ENCODE measurements around the gene SDCCAG8. TPM values are rescaled to one million over a fixed set of nuclear protein-coding genes. Genes with fewer than 3 reads are reported as not detected.

Gene SDCCAG8
- total RNA-seq, 1 donor from 2014 or later, result 31.6 TPM

- no peak for TF ChIP-seq CTCF (IDR thresholded peaks at IDR 0.05; ENCODE audit: unreplicated experiment)
- no peaks in the 10 kb centered on the region for H3K4me1 Mint-ChIP-seq (ENCODE audit: low read depth)
- DNase-seq (ENCODE audit: low spot score, unreplicated experiment), result no peak
- no peak overlapping the region for H3K4me3 Mint-ChIP-seq (ENCODE audit: low read depth)
- H3K9me3 Mint-ChIP-seq (ENCODE audit: low read depth), result no peaks in the 10 kb centered on the region
- H3K27ac Mint-ChIP-seq, result no peak overlapping the region
- H3K36me3 Mint-ChIP-seq (ENCODE audit: insufficient read depth), result peaks cover 3% of the 10 kb centered on the region
- no peaks in the 10 kb centered on the region for H3K27me3 Mint-ChIP-seq
Observed at GRCh38 chr1:243528459-243529121, 272.7 kb downstream of the SDCCAG8 start.

GRCh38 chr1:243529512-243529911, 273.7 kb downstream of the SDCCAG8 start:
- no peak for DNase-seq (ENCODE audit: low spot score, unreplicated experiment)
- Mint-ChIP-seq H3K27ac (no peak overlapping the region), H3K36me3 (ENCODE audit: insufficient read depth) (peaks cover 3% of the 10 kb centered on the region), H3K4me3 (ENCODE audit: low read depth) (no peak overlapping the region), H3K27me3 (no peaks in the 10 kb centered on the region), H3K4me1 (ENCODE audit: low read depth) (no peaks in the 10 kb centered on the region), H3K9me3 (ENCODE audit: low read depth) (no peaks in the 10 kb centered on the region)
- no peak for TF ChIP-seq CTCF (IDR thresholded peaks at IDR 0.05; ENCODE audit: unreplicated experiment)

- Mint-ChIP-seq H3K9me3 (ENCODE audit: low read depth) (no peaks in the 10 kb centered on the region), H3K27me3 (no peaks in the 10 kb centered on the region), H3K36me3 (ENCODE audit: insufficient read depth) (no peaks in the 10 kb centered on the region)
Observed at GRCh38 chr1:243535014-243535413, 279.2 kb downstream of the SDCCAG8 start.

GRCh38 chr1:243539636-243540035, 283.8 kb downstream of the SDCCAG8 start:
- no peak overlapping the region for H3K4me3 Mint-ChIP-seq (ENCODE audit: low read depth)
- no peak for TF ChIP-seq CTCF (IDR thresholded peaks at IDR 0.05; ENCODE audit: unreplicated experiment)
- no peaks in the 10 kb centered on the region for H3K9me3 Mint-ChIP-seq (ENCODE audit: low read depth)
- H3K27ac Mint-ChIP-seq, result no peak overlapping the region
- H3K27me3 Mint-ChIP-seq, result no peaks in the 10 kb centered on the region
- H3K4me1 Mint-ChIP-seq (ENCODE audit: low read depth), result peaks cover 15% of the 10 kb centered on the region
- H3K36me3 Mint-ChIP-seq (ENCODE audit: insufficient read depth), result peaks cover 1% of the 10 kb centered on the region
- DNase-seq (ENCODE audit: low spot score, unreplicated experiment), result no peak

More at GRCh38 chr1:243535014-243535413, 279.2 kb downstream of the SDCCAG8 start:
- Mint-ChIP-seq H3K27ac (no peak overlapping the region), H3K4me3 (ENCODE audit: low read depth) (no peak overlapping the region), H3K4me1 (ENCODE audit: low read depth) (peaks cover 15% of the 10 kb centered on the region)
- no peak for TF ChIP-seq CTCF (IDR thresholded peaks at IDR 0.05; ENCODE audit: unreplicated experiment)
- no peak for DNase-seq (ENCODE audit: low spot score, unreplicated experiment)

- no peak for DNase-seq (ENCODE audit: low spot score, unreplicated experiment)
- Mint-ChIP-seq H3K27ac (no peak overlapping the region), H3K36me3 (ENCODE audit: insufficient read depth) (peaks cover 1% of the 10 kb centered on the region), H3K4me1 (ENCODE audit: low read depth) (no peaks in the 10 kb centered on the region), H3K9me3 (ENCODE audit: low read depth) (no peaks in the 10 kb centered on the region), H3K4me3 (ENCODE audit: low read depth) (no peak overlapping the region), H3K27me3 (no peaks in the 10 kb centered on the region)
- TF ChIP-seq CTCF (IDR thresholded peaks at IDR 0.05; ENCODE audit: unreplicated experiment), result no peak
Observed at GRCh38 chr1:243542739-243543415, 287.0 kb downstream of the SDCCAG8 start.
